ENCODE results near the gene PGLYRP3. TPM values are rescaled to one million over a fixed set of nuclear protein-coding genes. Genes with fewer than 3 reads are reported as not detected.

Gene PGLYRP3

DNA sequence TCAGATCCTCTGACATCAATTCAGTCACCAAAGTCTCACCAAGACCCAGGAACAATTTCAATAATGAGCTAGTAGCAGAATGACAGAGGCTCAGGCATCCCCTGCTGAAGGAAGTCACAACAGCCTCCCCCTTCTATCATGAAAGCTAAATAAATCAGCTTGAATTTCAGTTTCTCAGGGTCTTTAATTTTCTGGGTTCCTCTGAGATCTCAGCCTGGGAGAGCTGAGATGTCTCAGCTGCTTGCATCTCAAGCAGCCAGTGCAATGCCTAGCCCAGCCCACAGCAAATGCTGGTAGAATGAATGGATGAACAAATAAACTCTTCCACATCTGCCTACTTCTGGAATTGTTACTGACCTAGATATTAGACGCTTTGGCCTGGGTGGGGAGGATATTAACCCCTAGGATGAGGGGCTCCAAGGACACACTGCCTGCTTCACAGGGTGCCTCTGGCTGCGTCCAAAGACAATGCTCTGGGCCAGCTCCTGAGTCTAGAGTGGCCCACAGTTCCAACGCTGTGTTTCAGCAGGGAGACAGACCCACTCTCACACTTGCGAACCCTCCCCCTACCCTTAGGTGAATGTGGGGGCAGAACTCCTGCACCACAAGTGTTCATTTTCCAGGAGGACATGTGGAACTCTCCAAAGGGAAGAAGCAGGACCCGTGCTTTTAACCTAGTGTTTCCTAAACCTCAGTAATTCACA is 64.4 kb downstream of the PGLYRP3 start:
- Histone ChIP-seq H3K4me1 (ENCODE audit: control insufficient read depth, insufficient read depth, low read length) (no peaks in the 10 kb centered on the region), H3K27me3 (ENCODE audit: control insufficient read depth, insufficient read depth, low read length) (no peaks in the 10 kb centered on the region), H3K4me3 (ENCODE audit: low read length) (no peak overlapping the region), H3K36me3 (ENCODE audit: insufficient read depth, low read length) (no peaks in the 10 kb centered on the region), H3K9ac (ENCODE audit: low read depth, low read length) (no peak overlapping the region), H3K9me3 (replicated peaks; ENCODE audit: low read length) (no peaks in the 10 kb centered on the region), H3K4me2 (ENCODE audit: low read length) (no peak overlapping the region)

Small RNAs within 50 kb of the gene (small RNA-seq; reads per million reads assigned to genes)
- not detected for gene RNU6-160P

Measured in skeletal muscle satellite cell (primary cell).